ENCODE data around the gene SMC1B. TPM values are rescaled to one million over a fixed set of nuclear protein-coding genes. Genes with fewer than 3 reads are reported as not detected.
"Not testable (repeated sequence)": the region's sequence is repeated elsewhere in the genome, so short reads cannot be mapped to it uniquely, and the experiment has no call there.

Gene SMC1B
- total and polyA plus RNA-seq, 2 experiments from 2014 or later, result 0.10 TPM; not detected in 1

DNA sequence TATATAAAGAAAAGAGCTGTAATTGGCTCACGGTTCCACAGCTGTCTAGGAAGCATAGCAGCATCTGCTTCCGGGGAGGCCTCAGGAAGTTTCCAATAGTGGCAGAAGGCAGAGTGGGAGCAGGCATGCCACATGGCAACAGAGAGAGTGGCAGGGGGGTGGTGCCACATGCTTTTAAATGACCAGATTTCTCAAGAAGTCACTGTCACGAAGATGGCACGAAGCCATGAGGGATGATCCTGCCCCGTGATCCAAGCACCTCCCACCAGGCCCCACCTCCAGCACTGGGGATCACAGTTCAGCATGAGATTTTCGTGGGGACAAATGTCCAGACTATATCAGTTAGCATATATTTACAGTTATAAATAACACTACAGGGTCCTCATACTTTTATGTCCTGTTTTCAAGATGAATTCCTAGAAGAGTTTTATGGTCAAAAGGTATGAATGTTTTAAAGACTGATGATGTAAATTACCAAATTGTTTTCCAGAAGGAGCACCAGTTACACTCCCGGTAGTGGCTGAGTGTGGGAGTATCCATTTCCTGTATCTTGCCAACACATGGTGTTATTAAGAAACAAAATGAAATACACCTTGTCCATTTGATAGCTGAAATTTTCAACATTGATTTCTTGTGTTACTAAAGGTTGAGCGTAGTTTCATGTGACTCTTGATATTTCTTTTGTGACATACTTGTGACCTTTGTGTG lies 84.4 kb downstream of the SMC1B start:
- Histone ChIP-seq H3K4me1 (ENCODE audit: insufficient read depth) (no peaks in the 10 kb centered on the region), H3K4me3 (no peak overlapping the region), H3K27ac (ENCODE audit: low read depth) (no peak overlapping the region), H3K36me3 (ENCODE audit: insufficient read depth) (peaks cover 9% of the 10 kb centered on the region), H3F3A (replicated peaks; ENCODE audit: low read depth) (no peaks in the 10 kb centered on the region), H2AFZ (no peak overlapping the region), H3K4me2 (no peak overlapping the region), H3K9me2 (ENCODE audit: insufficient read depth) (no peaks in the 10 kb centered on the region), H3K79me2 (replicated peaks; ENCODE audit: insufficient read depth) (peaks cover 4% of the 10 kb centered on the region; the same call in 1 of the 2 replicates), H4K20me1 (replicated peaks; ENCODE audit: insufficient read depth) (no peaks in the 10 kb centered on the region), H3K27me3 (ENCODE audit: insufficient read depth) (no peaks in the 10 kb centered on the region)
- ATAC-seq, result no peak
- no peaks in the 10 kb centered on the region for H3K9me3 Mint-ChIP-seq
- H3K4me1 Mint-ChIP-seq, result no peaks in the 10 kb centered on the region
- H3K27me3 Mint-ChIP-seq (ENCODE audit: insufficient read depth, low read depth, poor library complexity), result peaks cover 7% of the 10 kb centered on the region
- DNase-seq (ENCODE audit: low spot score), result no peak
- no peak overlapping the region for H3K4me3 Mint-ChIP-seq
- TF ChIP-seq CREB1 (CRISPR knock-in tag; IDR thresholded peaks at IDR 0.05; ENCODE audit: low read depth) (no peak), ZNF114 (CRISPR knock-in tag; IDR thresholded peaks at IDR 0.05) (no peak), NANOG (IDR thresholded peaks at IDR 0.05; ENCODE audit: borderline replicate concordance) (no peak)
- H3K36me3 Mint-ChIP-seq (ENCODE audit: low read depth), result peaks cover 37% of the 10 kb centered on the region
- no peak overlapping the region for H3K27ac Mint-ChIP-seq

GRCh38 chr22:45328261-45328660 lies 85.1 kb downstream of the SMC1B start:
- H3K4me2 ChIP-seq; H3F3A ChIP-seq (replicated peaks; ENCODE audit: low read depth); H3K36me3 ChIP-seq (ENCODE audit: insufficient read depth); H3K27me3 ChIP-seq (ENCODE audit: insufficient read depth); H3K4me1 Mint-ChIP-seq; H3K27ac ChIP-seq (ENCODE audit: low read depth); H3K27me3 Mint-ChIP-seq (ENCODE audit: insufficient read depth, low read depth, poor library complexity); H3K4me3 Mint-ChIP-seq; H3K9me3 Mint-ChIP-seq; ATAC-seq; H3K9me2 ChIP-seq (ENCODE audit: insufficient read depth); H4K20me1 ChIP-seq (replicated peaks; ENCODE audit: insufficient read depth); DNase-seq (ENCODE audit: low spot score); H3K4me1 ChIP-seq (ENCODE audit: insufficient read depth); H2AFZ ChIP-seq; H3K27ac Mint-ChIP-seq; H3K4me3 ChIP-seq; H3K79me2 ChIP-seq (replicated peaks; ENCODE audit: insufficient read depth): not testable (repeated sequence)
- peaks cover 44% of the 10 kb centered on the region for H3K36me3 Mint-ChIP-seq (ENCODE audit: low read depth)

DNA sequence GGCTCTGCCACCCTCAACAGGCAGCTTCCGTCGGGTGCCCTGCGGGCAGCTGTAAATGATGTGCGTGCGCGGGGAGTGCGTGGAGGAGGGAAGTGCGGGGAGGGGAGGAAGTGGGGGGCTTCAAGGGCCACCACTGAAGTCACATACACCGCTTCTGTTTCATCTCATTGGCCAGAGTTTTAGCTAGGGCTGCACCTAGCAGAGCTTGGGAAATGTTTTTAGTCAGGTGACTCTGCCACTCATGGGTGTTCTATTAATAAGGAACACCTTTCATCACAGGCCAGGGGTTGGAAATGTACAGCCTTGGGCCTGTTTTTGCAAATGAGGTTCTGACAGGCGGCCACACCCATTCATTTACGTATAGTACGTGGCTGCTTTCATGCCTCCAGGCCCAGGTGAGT lies 89.1 kb downstream of the SMC1B start:
- Mint-ChIP-seq H3K27me3 (ENCODE audit: insufficient read depth, low read depth, poor library complexity) (peaks cover 6% of the 10 kb centered on the region), H3K36me3 (ENCODE audit: low read depth) (peaks cover 40% of the 10 kb centered on the region), H3K9me3 (no peaks in the 10 kb centered on the region), H3K4me3 (no peak overlapping the region), H3K4me1 (peaks cover 6% of the 10 kb centered on the region; the same call in 2 of the 3 replicates), H3K27ac (no peak overlapping the region)
- no peak overlapping the region for H3K27ac ChIP-seq (ENCODE audit: low read depth)
- H3K27me3 ChIP-seq (ENCODE audit: insufficient read depth), result no peaks in the 10 kb centered on the region
- H3K36me3 ChIP-seq (ENCODE audit: insufficient read depth), result no peaks in the 10 kb centered on the region; the same call in 1 of the 2 replicates
- ATAC-seq, result no peak
- no peaks in the 10 kb centered on the region for H3K9me2 ChIP-seq (ENCODE audit: insufficient read depth)
- H3K4me3 ChIP-seq, result no peak overlapping the region
- no peak for DNase-seq (ENCODE audit: low spot score)
- H3K79me2 ChIP-seq (replicated peaks; ENCODE audit: insufficient read depth), result peaks cover 37% of the 10 kb centered on the region
- H3K4me2 ChIP-seq, result no peak overlapping the region
- no peak overlapping the region for H2AFZ ChIP-seq
- H3K4me1 ChIP-seq (ENCODE audit: insufficient read depth), result peaks cover 3% of the 10 kb centered on the region; the same call in 1 of the 2 replicates
- H4K20me1 ChIP-seq (replicated peaks; ENCODE audit: insufficient read depth), result peaks cover 17% of the 10 kb centered on the region
- no peaks in the 10 kb centered on the region for H3F3A ChIP-seq (replicated peaks; ENCODE audit: low read depth)
- TF ChIP-seq CTCF (conservative IDR thresholded peaks at IDR 0.05; ENCODE audit: low read depth in 2 of 2) (no peak), EZH2phosphoT487 (IDR thresholded peaks at IDR 0.05; ENCODE audit: unreplicated experiment) (no peak), STAT1 (IDR thresholded peaks at IDR 0.05; ENCODE audit: unreplicated experiment) (no peak)
- TF ChIP-seq, protein P1, sequence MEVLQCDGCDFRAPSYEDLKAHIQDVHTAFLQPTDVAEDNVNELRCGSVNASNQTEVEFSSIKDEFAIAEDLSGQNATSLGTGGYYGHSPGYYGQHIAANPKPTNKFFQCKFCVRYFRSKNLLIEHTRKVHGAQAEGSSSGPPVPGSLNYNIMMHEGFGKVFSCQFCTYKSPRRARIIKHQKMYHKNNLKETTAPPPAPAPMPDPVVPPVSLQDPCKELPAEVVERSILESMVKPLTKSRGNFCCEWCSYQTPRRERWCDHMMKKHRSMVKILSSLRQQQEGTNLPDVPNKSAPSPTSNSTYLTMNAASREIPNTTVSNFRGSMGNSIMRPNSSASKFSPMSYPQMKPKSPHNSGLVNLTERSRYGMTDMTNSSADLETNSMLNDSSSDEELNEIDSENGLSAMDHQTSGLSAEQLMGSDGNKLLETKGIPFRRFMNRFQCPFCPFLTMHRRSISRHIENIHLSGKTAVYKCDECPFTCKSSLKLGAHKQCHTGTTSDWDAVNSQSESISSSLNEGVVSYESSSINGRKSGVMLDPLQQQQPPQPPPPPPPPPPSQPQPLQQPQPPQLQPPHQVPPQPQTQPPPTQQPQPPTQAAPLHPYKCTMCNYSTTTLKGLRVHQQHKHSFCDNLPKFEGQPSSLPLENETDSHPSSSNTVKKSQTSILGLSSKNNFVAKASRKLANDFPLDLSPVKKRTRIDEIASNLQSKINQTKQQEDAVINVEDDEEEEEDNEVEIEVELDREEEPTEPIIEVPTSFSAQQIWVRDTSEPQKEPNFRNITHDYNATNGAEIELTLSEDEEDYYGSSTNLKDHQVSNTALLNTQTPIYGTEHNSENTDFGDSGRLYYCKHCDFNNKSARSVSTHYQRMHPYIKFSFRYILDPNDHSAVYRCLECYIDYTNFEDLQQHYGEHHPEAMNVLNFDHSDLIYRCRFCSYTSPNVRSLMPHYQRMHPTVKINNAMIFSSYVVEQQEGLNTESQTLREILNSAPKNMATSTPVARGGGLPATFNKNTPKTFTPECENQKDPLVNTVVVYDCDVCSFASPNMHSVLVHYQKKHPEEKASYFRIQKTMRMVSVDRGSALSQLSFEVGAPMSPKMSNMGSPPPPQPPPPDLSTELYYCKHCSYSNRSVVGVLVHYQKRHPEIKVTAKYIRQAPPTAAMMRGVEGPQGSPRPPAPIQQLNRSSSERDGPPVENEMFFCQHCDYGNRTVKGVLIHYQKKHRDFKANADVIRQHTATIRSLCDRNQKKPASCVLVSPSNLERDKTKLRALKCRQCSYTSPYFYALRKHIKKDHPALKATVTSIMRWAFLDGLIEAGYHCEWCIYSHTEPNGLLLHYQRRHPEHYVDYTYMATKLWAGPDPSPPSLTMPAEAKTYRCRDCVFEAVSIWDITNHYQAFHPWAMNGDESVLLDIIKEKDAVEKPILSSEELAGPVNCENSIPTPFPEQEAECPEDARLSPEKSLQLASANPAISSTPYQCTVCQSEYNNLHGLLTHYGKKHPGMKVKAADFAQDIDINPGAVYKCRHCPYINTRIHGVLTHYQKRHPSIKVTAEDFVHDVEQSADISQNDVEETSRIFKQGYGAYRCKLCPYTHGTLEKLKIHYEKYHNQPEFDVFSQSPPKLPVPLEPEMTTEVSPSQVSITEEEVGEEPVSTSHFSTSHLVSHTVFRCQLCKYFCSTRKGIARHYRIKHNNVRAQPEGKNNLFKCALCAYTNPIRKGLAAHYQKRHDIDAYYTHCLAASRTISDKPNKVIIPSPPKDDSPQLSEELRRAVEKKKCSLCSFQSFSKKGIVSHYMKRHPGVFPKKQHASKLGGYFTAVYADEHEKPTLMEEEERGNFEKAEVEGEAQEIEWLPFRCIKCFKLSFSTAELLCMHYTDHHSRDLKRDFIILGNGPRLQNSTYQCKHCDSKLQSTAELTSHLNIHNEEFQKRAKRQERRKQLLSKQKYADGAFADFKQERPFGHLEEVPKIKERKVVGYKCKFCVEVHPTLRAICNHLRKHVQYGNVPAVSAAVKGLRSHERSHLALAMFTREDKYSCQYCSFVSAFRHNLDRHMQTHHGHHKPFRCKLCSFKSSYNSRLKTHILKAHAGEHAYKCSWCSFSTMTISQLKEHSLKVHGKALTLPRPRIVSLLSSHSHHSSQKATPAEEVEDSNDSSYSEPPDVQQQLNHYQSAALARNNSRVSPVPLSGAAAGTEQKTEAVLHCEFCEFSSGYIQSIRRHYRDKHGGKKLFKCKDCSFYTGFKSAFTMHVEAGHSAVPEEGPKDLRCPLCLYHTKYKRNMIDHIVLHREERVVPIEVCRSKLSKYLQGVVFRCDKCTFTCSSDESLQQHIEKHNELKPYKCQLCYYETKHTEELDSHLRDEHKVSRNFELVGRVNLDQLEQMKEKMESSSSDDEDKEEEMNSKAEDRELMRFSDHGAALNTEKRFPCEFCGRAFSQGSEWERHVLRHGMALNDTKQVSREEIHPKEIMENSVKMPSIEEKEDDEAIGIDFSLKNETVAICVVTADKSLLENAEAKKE (CRISPR knock-in tag; IDR thresholded peaks at IDR 0.05), result no peak
